Measurements from ENCODE around the gene KAZALD1. TPM values are rescaled to one million over a fixed set of nuclear protein-coding genes. Genes with fewer than 3 reads are reported as not detected.

KAZALD1 gene
- total RNA-seq, 6 donors from 2014 or later = 3.8 to 11.9 (median 9.8) TPM

GRCh38 chr10:101070098-101070497 lies 8.3 kb downstream of the KAZALD1 start:
- H3K27ac ChIP-seq = no peak overlapping the region
- ATAC-seq (ENCODE audit: low FRiP score in 2 of 2) (no peak), DNase-seq (peak in 1 of 2 donors; percentile 2)
- peaks cover 0 to 9% (median 1%) of the 10 kb centered on the region in 4 donors for H3K27me3 ChIP-seq
- no peaks in the 10 kb centered on the region for H3K9me3 ChIP-seq
- 49 to 80% methylated on average over 2 to 3 of the region's 3 CpGs for WGBS, 2 donors
- H3K36me3 ChIP-seq = no peaks in the 10 kb centered on the region
- H3K4me1 ChIP-seq = peaks cover 24 to 33% (median 30%) of the 10 kb centered on the region in 4 donors
- TF ChIP-seq EP300 (IDR thresholded peaks at IDR 0.05) = no peak
- TF ChIP-seq CTCF (IDR thresholded peaks at IDR 0.05) = no peak
- no peak for TF ChIP-seq POLR2AphosphoS5 (IDR thresholded peaks at IDR 0.05)
- TF ChIP-seq POLR2A (IDR thresholded peaks at IDR 0.05) = no peak
- H3K4me3 ChIP-seq = no peak overlapping the region

GRCh38 chr10:101071267-101071884 lies 9.6 kb downstream of the KAZALD1 start:
- 54 to 69% methylated on average over 6 of the region's 6 CpGs for WGBS, 2 donors
- peaks cover 14 to 20% (median 17%) of the 10 kb centered on the region in 4 donors for H3K4me1 ChIP-seq
- H3K9me3 ChIP-seq = no peaks in the 10 kb centered on the region
- H3K36me3 ChIP-seq = no peaks in the 10 kb centered on the region
- TF ChIP-seq EP300 (IDR thresholded peaks at IDR 0.05) (no peak), CTCF (IDR thresholded peaks at IDR 0.05) (no peak), POLR2A (IDR thresholded peaks at IDR 0.05) (no peak), POLR2AphosphoS5 (IDR thresholded peaks at IDR 0.05) (peak in 1 of 2 donors; percentile 37)
- peak in 1 of 2 donors; percentile 63 for ATAC-seq (ENCODE audit: low FRiP score in 2 of 2)
- H3K27me3 ChIP-seq = peaks cover 0 to 4% (median 1%) of the 10 kb centered on the region in 4 donors
- H3K27ac ChIP-seq = peak overlapping the region; percentile 2 to 49 (median 36)
- no peak overlapping the region for H3K4me3 ChIP-seq
- peak in 1 of 2 donors; percentile 87 for DNase-seq

- 63 to 67% methylated on average over 5 to 7 of the region's 7 CpGs for WGBS, 2 donors
- H3K36me3 ChIP-seq = no peaks in the 10 kb centered on the region
- H3K27ac ChIP-seq = peak overlapping the region; percentile 2 to 49 (median 36)
- DNase-seq (peak in 1 of 2 donors; percentile 52), ATAC-seq (ENCODE audit: low FRiP score in 2 of 2) (no peak)
- TF ChIP-seq CTCF (IDR thresholded peaks at IDR 0.05) (no peak), POLR2A (IDR thresholded peaks at IDR 0.05) (no peak), EP300 (IDR thresholded peaks at IDR 0.05) (no peak), POLR2AphosphoS5 (IDR thresholded peaks at IDR 0.05) (no peak)
- H3K27me3 ChIP-seq = peaks cover 0 to 4% (median under 1%) of the 10 kb centered on the region in 4 donors
- H3K4me3 ChIP-seq = no peak overlapping the region
- no peaks in the 10 kb centered on the region for H3K9me3 ChIP-seq
- H3K4me1 ChIP-seq = peaks cover 8 to 15% (median 11%) of the 10 kb centered on the region in 4 donors
Observed at GRCh38 chr10:101071885-101072433, 10.2 kb downstream of the KAZALD1 start.

- Histone ChIP-seq H3K4me3 (no peak overlapping the region), H3K4me1 (peaks cover 0 to 7% (median 3%) of the 10 kb centered on the region in 4 donors), H3K27ac (no peak overlapping the region), H3K27me3 (peaks cover 0 to 4% (median 0%) of the 10 kb centered on the region in 4 donors), H3K9me3 (no peaks in the 10 kb centered on the region), H3K36me3 (no peaks in the 10 kb centered on the region)
- no peak for ATAC-seq (ENCODE audit: low FRiP score in 2 of 2)
- DNase-seq = no peak
- TF ChIP-seq EP300 (IDR thresholded peaks at IDR 0.05) (no peak), POLR2A (IDR thresholded peaks at IDR 0.05) (no peak), CTCF (IDR thresholded peaks at IDR 0.05) (no peak), POLR2AphosphoS5 (IDR thresholded peaks at IDR 0.05) (no peak)
- whole genome bisulfite sequencing, 2 donors = 71 to 84% methylated on average over 7 to 9 of the region's 9 CpGs
Observed at GRCh38 chr10:101072923-101073322, 11.1 kb downstream of the KAZALD1 start.
